Keratinocyte (primary cell): Measurements from ENCODE around the gene CCL1.

Experiments
- EZH2 ChIP-seq: IDR thresholded peaks from one replicate; pipeline ENCODE4 v1.6.1; 2012; ENCODE audit warnings: inconsistent platforms, mild to moderate bottlenecking, low read length, moderate library complexity
- TF ChIP-seq, protein P1 (sequence below), 3 experiments: IDR thresholded peaks in 1 of 3; conservative IDR thresholded peaks in 1 of 3; optimal IDR thresholded peaks in 1 of 3; 2 replicates in 2 of 3; 3 replicates in 1 of 3; pipeline versions ENCODE3 to v1.5.1; 2011; ENCODE audit warnings: low read length in 3 of 3, mild to moderate bottlenecking in 3 of 3, moderate library complexity in 2 of 3, control low read depth in 1 of 3, inconsistent platforms in 1 of 3; ENCODE audit not compliant: insufficient read depth in 2 of 3; ENCODE audit errors: extremely low read depth in 1 of 3

DNA sequence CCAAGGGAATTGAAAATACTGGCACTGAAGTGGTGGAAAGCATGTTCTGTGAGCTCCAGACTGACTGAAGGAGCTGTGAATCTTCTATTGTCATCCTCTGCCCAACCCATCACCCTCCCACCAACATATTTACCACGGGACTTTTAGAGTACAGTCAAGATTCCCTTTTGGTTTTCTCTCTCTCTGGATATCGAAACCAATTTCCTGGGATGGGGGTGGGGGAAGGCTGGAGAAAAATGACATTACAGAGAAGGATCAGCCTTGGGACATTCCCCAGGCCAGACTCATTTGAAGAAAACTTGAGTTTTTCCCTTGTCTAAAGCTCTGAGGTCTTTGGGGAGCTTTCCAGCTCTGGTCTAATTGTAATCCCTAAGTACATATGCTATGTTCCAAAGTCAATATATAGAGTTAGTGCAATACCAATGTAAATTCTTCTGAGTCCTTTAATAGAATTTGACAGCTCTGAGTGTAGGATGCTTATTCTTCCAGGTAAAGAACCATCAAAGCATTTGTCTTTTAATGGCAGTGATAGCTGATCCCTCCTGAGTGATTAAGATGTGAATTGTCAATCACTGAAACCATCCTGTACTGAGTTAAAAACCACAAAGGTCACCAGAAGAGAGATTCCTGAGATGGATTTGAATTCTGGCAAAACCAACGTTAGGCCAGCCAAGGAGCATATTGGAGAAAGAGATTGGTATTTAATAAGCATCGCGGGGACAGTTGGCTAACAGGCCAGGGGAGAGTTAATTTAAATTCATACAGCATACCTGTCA, 48.8 kb upstream of the CCL1 start:
- TF ChIP-seq, protein P1, sequence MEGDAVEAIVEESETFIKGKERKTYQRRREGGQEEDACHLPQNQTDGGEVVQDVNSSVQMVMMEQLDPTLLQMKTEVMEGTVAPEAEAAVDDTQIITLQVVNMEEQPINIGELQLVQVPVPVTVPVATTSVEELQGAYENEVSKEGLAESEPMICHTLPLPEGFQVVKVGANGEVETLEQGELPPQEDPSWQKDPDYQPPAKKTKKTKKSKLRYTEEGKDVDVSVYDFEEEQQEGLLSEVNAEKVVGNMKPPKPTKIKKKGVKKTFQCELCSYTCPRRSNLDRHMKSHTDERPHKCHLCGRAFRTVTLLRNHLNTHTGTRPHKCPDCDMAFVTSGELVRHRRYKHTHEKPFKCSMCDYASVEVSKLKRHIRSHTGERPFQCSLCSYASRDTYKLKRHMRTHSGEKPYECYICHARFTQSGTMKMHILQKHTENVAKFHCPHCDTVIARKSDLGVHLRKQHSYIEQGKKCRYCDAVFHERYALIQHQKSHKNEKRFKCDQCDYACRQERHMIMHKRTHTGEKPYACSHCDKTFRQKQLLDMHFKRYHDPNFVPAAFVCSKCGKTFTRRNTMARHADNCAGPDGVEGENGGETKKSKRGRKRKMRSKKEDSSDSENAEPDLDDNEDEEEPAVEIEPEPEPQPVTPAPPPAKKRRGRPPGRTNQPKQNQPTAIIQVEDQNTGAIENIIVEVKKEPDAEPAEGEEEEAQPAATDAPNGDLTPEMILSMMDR (optimal IDR thresholded peaks at IDR 0.05 in 1 of 3, IDR thresholded peaks at IDR 0.05 in 1 of 3, conservative IDR thresholded peaks at IDR 0.05 in 1 of 3; ENCODE audit: extremely low read depth in 1 of 3, insufficient read depth in 2 of 3, low read length in 3 of 3), result no peak
- TF ChIP-seq EZH2, result no peak
